Stimulated activated CD4-positive, alpha-beta T cell treated with anti-CD3 and anti-CD28 coated beads, Interleukin-4, amount 100 ng/mL, for 4 hours (primary cell): ENCODE data around the gene ABLIM3.
"Not testable (repeated sequence)": the region's sequence is repeated elsewhere in the genome, so short reads cannot be mapped to it uniquely, and the experiment has no call there.

Experiments used
- DNase-seq, 2 experiments: peaks; one replicate each; pipeline ENCODE4 v3.0.0-alpha.2; 2020

ABLIM3 gene

DNA sequence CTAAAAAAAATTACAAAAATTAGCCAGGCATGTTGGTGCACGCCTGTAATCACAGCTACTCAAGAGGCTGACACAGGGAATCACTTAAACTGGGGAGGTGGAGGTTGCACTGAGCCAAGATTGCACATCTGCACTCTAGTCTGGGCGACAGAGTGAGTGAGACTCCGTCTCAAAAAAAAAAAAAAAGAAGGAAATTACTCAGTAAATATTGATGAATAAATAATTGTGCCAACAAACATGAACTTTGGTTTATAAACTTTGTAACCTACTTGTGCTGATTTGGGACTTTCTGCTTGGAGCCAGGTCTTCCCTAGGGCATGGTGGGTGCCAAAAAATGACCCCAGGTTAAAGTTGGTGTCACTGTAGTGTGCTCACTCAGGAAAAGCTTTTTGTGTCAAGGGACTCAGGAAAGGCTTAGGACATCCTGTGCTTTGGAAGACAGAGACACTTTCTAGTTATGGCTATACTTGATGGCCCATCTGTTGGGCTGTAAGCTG is 19.0 kb downstream of the ABLIM3 start:
- DNase-seq: no peak

- no peak for DNase-seq
Observed at GRCh38 chr5:149161026-149161687, 19.9 kb downstream of the ABLIM3 start.

GRCh38 chr5:149161850-149162249 is 20.6 kb downstream of the ABLIM3 start:
- DNase-seq: no peak

- no peak for DNase-seq
Observed at GRCh38 chr5:149162401-149163084, 21.2 kb downstream of the ABLIM3 start.

DNA sequence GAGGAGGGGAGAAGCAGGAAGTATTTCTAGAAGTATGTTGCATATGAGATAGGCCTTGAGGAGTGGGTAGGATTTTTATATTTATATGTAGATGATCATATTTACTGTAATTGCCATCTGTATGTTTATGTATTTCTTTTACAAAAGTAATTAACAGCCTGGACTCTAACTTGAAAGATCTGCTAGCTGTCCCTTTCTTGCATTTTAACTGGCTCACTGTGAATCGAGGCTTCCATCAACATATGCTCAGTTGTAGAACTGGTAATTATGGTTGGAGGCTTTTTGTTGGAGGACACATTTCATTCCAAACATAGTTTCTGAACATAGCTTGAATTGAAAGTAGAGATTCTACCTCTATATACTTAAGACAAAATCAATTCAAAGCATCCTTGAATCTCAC is 23.4 kb downstream of the ABLIM3 start:
- no peak for DNase-seq

- no peak for DNase-seq
Observed at GRCh38 chr5:149166128-149166527, 24.8 kb downstream of the ABLIM3 start.

GRCh38 chr5:149166591-149167100 is 25.4 kb downstream of the ABLIM3 start:
- DNase-seq: no peak

GRCh38 chr5:149168276-149168906 is 27.1 kb downstream of the ABLIM3 start:
- DNase-seq: no peak

DNA sequence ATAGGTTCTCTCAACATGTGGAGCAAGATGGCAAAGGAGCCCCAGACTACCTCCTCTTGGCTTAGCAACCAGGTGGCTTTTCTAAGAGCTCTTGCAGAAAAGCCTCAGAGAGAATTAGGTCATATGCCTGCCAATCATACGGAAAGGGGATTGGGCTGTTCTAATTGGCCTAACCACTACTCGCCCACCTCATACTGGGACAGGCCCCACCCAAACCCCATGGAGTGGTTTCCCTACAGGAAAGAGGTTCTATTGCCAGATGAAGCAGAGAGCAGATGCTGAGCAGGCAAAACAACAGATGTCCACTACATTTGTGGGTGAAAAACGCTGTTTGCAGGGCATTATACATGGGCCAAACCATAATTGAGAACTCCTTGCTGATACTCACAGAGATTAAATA is 29.0 kb downstream of the ABLIM3 start:
- no peak for DNase-seq

DNA sequence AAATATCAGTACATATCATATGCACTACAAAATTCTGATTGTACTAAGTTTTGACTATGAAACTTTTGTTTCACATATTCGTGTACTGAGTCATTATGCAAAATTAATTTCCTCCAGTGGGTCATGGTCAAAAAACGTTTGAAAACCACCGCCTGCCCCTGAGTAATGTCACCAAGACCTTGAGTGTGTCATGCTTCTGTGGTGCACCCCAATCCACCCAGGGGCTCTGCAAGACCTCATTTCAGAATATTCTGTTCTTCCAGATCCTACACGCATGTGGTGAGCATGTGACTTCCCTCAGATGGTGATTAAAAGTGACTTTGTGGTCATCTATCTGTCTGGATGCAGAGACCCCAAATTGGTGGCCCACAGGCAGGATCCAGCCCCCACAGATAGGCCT is 31.0 kb downstream of the ABLIM3 start:
- DNase-seq: no peak

- no peak for DNase-seq
Observed at GRCh38 chr5:149172709-149173505, 31.6 kb downstream of the ABLIM3 start.

GRCh38 chr5:149174847-149175234 is 33.5 kb downstream of the ABLIM3 start:
- DNase-seq: no peak

DNA sequence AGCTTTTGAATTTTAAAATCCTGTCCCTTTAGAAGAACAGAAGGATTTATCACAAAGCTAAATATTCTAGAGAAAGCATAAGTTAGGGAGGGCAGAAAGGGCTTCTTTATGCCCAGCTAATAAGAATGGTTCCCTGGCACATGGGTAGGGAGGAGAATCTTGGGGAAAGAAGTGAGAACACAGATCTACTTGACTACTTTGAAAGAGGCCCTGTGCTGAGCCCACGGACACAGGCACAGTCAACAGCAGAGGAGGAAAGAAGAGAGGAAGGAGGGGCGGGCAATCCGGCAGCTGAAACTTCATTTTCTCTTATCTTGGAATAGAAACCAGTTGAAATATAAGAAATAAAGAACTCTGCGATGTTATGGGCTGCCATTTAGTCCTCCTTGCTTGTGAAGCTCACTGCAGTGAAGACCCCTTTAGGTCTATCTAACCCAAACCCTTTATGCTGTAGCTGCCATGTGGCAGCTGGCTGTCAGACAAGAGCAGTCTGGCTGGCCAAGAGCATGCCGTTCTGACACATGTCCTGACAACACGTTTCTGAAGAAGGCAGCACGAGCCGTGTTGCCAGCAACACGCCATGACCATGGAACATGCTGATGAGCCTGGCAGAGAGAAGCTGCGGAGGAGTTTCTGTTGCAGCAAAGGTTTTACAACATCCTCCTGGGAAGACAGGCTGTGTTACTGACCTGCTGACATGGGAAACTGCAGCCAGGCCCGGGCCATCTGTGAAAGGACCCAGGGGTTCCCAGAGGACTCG is 34.2 kb downstream of the ABLIM3 start:
- DNase-seq: no peak

- DNase-seq: no peak
Observed at GRCh38 chr5:149177339-149177843, 36.1 kb downstream of the ABLIM3 start.

GRCh38 chr5:149177911-149178565 is 36.7 kb downstream of the ABLIM3 start:
- DNase-seq: no peak

DNA sequence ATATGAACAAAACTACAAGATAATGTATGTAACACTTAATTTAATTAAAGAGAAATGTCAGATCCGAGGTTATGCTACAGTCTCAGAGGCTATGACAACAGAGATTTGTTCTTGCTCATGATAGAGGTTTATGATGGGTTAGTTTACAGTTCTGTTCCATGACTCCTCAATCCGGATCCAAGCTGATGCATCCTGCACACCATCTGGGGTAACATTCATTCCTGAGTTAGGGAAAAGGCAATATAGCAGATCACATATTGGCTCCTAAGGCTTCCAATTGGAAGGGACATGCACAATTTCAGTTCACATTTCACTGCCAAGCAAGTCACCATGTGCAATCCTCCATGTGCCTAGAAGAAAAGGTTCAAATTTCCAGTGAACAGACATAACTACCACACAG is 40.4 kb downstream of the ABLIM3 start:
- DNase-seq: no peak

GRCh38 chr5:149182241-149182640 is 40.9 kb downstream of the ABLIM3 start:
- no peak for DNase-seq

- DNase-seq: no peak
Observed at GRCh38 chr5:149185067-149185466, 43.8 kb downstream of the ABLIM3 start.

GRCh38 chr5:149186506-149186905 is 45.2 kb downstream of the ABLIM3 start:
- DNase-seq: no peak

DNA sequence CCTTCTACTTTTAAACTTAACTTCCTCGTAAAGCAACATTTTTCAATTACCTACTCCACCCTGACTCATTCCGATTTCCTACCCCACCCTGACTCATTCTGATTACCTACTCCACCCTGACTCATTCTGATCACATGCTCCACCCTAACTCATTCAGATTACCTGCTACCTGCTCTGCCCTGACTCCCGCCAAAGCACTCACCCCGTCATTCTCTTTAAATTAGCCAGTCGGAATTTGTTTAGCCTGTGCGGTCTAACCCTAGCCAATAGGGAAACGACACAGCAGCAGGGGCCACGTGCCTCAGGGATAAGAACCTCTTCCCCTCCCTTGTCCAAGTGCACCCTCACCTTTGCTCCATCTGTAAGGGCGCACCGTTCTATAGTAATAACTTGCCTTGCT is 46.3 kb downstream of the ABLIM3 start:
- not testable (repeated sequence) for DNase-seq

- DNase-seq: no peak
Observed at GRCh38 chr5:149188383-149188782, 47.1 kb downstream of the ABLIM3 start.
